NB4 (cell line): ENCODE results near the gene TBCK.

Experiments used
- DNase-seq: peaks from one replicate; pipeline ENCODE4 v3.0.0; 2010; ENCODE audit warnings: low read depth
- H3K4me3 ChIP-seq: one replicate; pipeline ENCODE4 v1.5.1; 2011; ENCODE audit warnings: mild to moderate bottlenecking, low read depth, low read length, moderate library complexity
- MYC ChIP-seq: IDR thresholded peaks from 2 replicates; pipeline ENCODE4 v1.6.1; 2011; ENCODE audit warnings: low read depth, low read length
- POLR2A ChIP-seq: IDR thresholded peaks from 2 replicates; pipeline ENCODE4 v1.6.1; 2011; ENCODE audit warnings: mild to moderate bottlenecking; ENCODE audit not compliant: insufficient read length; ENCODE audit errors: extremely low read depth
- TF ChIP-seq, protein P1 (sequence below): IDR thresholded peaks from one replicate; pipeline ENCODE4 v1.5.1; 2012; ENCODE audit warnings: low read depth, low read length
- TF ChIP-seq, protein P2 (sequence below): IDR thresholded peaks from 2 replicates; pipeline ENCODE4 v1.6.1; 2011; ENCODE audit warnings: low read depth, low read length

Gene TBCK

DNA sequence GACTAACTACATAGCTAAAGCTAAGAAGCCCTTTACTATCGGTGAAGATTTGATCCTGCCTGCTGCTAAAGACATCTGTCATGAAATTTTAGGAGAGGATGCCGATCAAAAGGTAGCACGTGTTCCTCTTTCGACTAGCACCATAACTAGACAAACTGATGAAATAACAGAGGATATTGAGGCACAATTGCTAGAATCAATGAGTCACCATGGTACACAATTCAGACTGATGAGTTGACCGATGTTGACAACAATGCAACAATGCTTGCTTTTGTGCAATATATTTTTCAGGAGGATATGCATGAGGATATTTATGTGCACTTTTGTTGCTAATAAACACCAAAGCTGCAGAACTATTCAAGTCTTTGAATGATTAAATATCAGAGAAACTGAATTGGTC, 24.3 kb downstream of the TBCK start:
- no peak for TF ChIP-seq POLR2A
- TF ChIP-seq, protein P1, sequence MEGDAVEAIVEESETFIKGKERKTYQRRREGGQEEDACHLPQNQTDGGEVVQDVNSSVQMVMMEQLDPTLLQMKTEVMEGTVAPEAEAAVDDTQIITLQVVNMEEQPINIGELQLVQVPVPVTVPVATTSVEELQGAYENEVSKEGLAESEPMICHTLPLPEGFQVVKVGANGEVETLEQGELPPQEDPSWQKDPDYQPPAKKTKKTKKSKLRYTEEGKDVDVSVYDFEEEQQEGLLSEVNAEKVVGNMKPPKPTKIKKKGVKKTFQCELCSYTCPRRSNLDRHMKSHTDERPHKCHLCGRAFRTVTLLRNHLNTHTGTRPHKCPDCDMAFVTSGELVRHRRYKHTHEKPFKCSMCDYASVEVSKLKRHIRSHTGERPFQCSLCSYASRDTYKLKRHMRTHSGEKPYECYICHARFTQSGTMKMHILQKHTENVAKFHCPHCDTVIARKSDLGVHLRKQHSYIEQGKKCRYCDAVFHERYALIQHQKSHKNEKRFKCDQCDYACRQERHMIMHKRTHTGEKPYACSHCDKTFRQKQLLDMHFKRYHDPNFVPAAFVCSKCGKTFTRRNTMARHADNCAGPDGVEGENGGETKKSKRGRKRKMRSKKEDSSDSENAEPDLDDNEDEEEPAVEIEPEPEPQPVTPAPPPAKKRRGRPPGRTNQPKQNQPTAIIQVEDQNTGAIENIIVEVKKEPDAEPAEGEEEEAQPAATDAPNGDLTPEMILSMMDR = no peak
- TF ChIP-seq MYC = no peak
- TF ChIP-seq, protein P2, sequence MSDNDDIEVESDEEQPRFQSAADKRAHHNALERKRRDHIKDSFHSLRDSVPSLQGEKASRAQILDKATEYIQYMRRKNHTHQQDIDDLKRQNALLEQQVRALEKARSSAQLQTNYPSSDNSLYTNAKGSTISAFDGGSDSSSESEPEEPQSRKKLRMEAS = no peak
- DNase-seq = no peak
- no peak overlapping the region for H3K4me3 ChIP-seq

DNA sequence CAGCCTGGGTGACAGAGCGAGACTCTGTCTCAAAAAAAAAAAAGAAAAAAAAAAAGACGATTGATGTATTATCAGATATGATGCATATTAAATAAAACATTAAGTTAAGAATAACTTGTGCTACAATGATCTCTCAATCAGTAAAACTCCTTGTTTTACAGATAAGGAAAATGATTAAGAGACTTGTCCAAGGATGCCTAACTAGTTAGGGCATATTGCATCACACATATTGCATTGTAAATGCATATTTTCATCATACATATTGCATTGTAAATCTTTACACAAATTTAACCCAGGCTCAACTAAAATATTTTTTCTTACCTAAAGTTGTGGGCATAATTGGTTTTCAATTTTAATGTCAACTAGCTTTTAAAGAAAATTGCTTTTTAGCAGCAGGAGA, 26.3 kb downstream of the TBCK start:
- H3K4me3 ChIP-seq = no peak overlapping the region
- DNase-seq = no peak
- TF ChIP-seq, protein P1 = no peak
- TF ChIP-seq, protein P2 = no peak
- no peak for TF ChIP-seq MYC
- TF ChIP-seq POLR2A = no peak

DNA sequence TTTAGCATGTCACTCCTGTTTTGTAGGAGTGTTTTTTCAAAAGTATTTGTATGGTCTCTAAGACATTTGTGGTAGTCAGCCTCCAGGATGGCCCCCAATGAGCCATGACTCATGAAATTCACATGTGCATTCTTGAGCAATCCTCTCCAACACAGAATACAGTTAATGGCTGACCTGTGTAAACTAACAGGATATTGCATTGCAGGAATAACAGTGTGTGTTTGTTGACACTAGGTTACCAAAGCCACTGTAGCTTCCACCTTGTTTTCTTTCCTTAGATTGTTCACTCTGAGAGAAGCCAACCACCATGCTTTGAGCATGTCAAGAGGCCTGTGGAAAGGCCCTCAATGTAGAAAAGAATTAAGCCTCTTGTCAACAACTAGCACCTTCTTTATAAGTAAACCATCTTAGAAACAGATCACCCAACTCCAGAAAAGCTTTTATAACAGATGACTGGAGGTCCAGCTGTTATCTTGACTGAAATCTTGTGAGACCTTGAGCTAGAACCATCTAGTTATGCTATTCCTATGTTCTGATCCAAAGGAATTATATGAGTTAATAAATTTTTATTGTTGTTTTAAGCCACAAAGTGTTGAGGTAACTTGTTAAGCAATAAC, 28.5 kb downstream of the TBCK start:
- peak; percentile 80 for DNase-seq
- H3K4me3 ChIP-seq = no peak overlapping the region
- TF ChIP-seq, protein P2 = peak; percentile 70
- TF ChIP-seq, protein P1 = no peak
- TF ChIP-seq MYC (peak; percentile 86), POLR2A (no peak)

DNA sequence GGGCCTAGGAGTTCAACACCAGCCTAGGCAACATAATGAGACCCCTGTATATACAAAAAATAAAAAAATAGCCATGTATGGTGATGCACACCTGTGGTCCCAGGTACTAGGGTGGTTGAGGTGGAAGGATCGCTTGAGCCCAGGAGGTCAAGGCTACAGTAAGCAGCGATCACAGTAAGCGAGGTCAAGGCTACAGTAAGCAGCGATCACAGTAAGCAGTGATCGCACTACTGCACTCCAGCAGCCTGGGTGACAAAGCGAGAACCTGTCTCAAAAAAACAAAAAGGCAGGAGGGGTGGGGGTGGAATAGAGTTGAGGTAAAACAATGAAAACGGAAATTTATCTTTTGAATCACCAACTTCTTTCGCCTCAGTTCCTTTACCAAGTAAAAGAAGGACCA, 29.4 kb downstream of the TBCK start:
- TF ChIP-seq MYC = no peak
- TF ChIP-seq, protein P2 = no peak
- DNase-seq = no peak
- H3K4me3 ChIP-seq = no peak overlapping the region

DNA sequence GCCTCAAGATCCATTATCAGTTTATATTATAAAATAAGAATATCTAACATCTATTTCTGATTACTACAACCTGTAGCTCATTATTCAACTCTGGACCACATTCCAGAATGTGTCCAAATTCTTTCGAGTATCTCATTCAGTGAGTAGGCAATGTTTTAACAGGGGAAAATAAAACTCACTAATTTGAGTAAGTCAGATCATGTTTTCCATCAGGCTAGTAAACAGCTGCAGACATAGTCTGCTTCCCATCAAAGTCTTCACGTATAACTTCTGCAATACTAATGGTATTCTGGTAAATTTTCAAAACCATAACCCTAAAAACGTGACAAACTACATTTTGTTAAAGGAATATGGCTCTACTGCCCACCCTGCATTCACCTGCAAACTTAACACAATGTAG, 31.8 kb downstream of the TBCK start:
- TF ChIP-seq, protein P2 = no peak
- no peak for TF ChIP-seq POLR2A
- TF ChIP-seq, protein P1 = no peak
- DNase-seq = no peak
- no peak overlapping the region for H3K4me3 ChIP-seq

DNA sequence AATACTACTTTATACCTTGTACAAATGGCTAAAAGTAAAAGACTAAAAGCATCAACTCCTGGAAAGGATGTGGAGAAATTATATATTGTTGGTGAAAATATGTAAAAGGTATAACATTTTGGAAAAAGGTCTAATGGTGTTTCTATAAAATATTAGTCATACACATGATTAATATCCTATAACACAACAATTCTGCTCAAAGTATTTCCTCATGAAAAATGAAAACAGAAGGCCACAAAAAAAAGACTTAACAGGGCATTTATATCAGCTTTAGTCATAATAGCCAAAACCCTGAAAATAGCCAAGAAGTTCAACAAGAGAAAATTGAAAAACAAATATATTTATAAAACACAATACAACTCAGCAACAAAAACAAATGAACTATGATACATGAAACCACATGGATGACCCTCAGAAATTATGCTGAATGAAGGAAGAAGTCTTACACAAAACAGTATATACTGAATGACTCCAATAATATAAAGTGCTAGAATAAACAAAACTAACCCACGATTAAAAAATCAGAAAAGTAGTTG, 38.8 kb downstream of the TBCK start:
- TF ChIP-seq MYC = no peak
- no peak for TF ChIP-seq POLR2A
- TF ChIP-seq, protein P2 = no peak
- TF ChIP-seq, protein P1 = no peak
- no peak for DNase-seq
- no peak overlapping the region for H3K4me3 ChIP-seq
